ENCODE data around the gene ISOC2. TPM values are rescaled to one million over a fixed set of nuclear protein-coding genes. Genes with fewer than 3 reads are reported as not detected.

The ISOC2 gene
- total and polyA plus RNA-seq, 2 donors (not counting 3 experiments of a cell fraction or from before 2014, with no cell fraction given), result 49.3 to 68.7 TPM

DNA sequence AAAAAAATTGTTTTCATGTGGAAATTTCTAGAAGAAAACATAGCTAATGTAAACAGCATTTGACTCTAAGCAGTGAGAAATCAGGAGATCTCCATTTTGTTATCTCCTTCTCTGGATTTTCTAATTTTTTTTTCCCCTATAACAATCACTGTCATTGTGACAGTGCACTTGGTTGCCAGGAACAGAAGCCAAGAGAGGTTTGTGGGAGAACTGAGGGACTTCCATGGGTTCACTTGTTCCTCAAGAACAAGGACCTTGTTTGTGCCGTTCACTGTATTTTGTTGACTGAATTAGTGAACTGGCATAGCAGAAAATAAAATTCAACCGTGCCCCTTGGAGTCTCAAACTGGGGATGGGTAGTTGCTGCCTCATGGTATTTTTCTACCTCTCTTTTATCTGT lies 35.4 kb downstream of the ISOC2 start:
- Histone ChIP-seq H3K4me1 (ENCODE audit: control insufficient read depth, extremely low read depth, insufficient read depth, low read length) (no peaks in the 10 kb centered on the region), H3K9me1 (replicated peaks; ENCODE audit: control insufficient read depth, extremely low read depth, insufficient read depth, low read length) (no peaks in the 10 kb centered on the region)
- FAIRE-seq, result no peak

More for the DNA sequence above, 35.4 kb downstream of the ISOC2 start:
- ChIA-PET CTCF (interaction anchor here (0.8 kb wide), 1 partner anchor 10 kb away, joined by 3 read pairs; no protein-coding TSS in a partner anchor), POLR2A (no interaction called here)
- Histone ChIP-seq H3K9ac (replicated peaks; ENCODE audit: extremely low read depth, insufficient read depth, low read length) (no peak overlapping the region), H3K27ac (ENCODE audit: insufficient read depth, low read depth, low read length) (no peak overlapping the region), H3K27me3 (ENCODE audit: control insufficient read depth in 2 of 2, insufficient read depth in 2 of 2, low read length in 2 of 2) (peaks cover 0 to 5% of the 10 kb centered on the region in 2 experiments), H2AFZ (ENCODE audit: low read depth, low read length) (no peak overlapping the region), H3K4me3 (replicated peaks in 1 of 3; ENCODE audit: insufficient read depth in 1 of 3, low read depth in 1 of 3, low read length in 3 of 3) (no peak overlapping the region), H3K36me3 (ENCODE audit: control insufficient read depth in 2 of 2, extremely low read depth in 1 of 2, insufficient read depth in 2 of 2, low read length in 2 of 2) (no peaks in the 10 kb centered on the region), H4K20me1 (replicated peaks; ENCODE audit: control insufficient read depth, extremely low read depth, insufficient read depth, low read length) (no peaks in the 10 kb centered on the region), H3K9me3 (replicated peaks; ENCODE audit: control insufficient read depth, insufficient read depth, low read length) (no peaks in the 10 kb centered on the region), H3K4me2 (ENCODE audit: insufficient read depth, low read length) (no peak overlapping the region), H3K79me2 (ENCODE audit: control insufficient read depth, insufficient read depth, low read length) (no peaks in the 10 kb centered on the region)
- intact Hi-C loops (cut with micrococcal nuclease) (no loop called here), dilution Hi-C loops (cut with MboI; ENCODE audit: extremely low pct_ligation_motif_present, low sequenced_read_pairs) (no loop called here)
- TF ChIP-seq POLR2A (IDR thresholded peaks at IDR 0.05; ENCODE audit: low read depth, low read length) (no peak), GATA2 (IDR thresholded peaks at IDR 0.05; ENCODE audit: insufficient read depth, insufficient read length, low read depth, low read length) (no peak), POLR2AphosphoS5 (IDR thresholded peaks at IDR 0.05; ENCODE audit: insufficient read depth, low read depth, low read length) (no peak), JUN (IDR thresholded peaks at IDR 0.05; ENCODE audit: borderline replicate concordance, insufficient read depth, insufficient read length, low read depth) (no peak), FOS (IDR thresholded peaks at IDR 0.05; ENCODE audit: borderline replicate concordance, insufficient read depth, low read length) (no peak), EZH2 (IDR thresholded peaks at IDR 0.05; ENCODE audit: borderline replicate concordance, low read depth, low read length, severe bottlenecking) (no peak), MYC (IDR thresholded peaks at IDR 0.05; ENCODE audit: low read depth, low read length) (no peak)
- TF ChIP-seq, protein P1, sequence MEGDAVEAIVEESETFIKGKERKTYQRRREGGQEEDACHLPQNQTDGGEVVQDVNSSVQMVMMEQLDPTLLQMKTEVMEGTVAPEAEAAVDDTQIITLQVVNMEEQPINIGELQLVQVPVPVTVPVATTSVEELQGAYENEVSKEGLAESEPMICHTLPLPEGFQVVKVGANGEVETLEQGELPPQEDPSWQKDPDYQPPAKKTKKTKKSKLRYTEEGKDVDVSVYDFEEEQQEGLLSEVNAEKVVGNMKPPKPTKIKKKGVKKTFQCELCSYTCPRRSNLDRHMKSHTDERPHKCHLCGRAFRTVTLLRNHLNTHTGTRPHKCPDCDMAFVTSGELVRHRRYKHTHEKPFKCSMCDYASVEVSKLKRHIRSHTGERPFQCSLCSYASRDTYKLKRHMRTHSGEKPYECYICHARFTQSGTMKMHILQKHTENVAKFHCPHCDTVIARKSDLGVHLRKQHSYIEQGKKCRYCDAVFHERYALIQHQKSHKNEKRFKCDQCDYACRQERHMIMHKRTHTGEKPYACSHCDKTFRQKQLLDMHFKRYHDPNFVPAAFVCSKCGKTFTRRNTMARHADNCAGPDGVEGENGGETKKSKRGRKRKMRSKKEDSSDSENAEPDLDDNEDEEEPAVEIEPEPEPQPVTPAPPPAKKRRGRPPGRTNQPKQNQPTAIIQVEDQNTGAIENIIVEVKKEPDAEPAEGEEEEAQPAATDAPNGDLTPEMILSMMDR (IDR thresholded peaks at IDR 0.05; ENCODE audit: extremely low read depth in 1 of 2, insufficient read depth in 1 of 2, low read depth in 1 of 2, low read length in 2 of 2), result no peak
- TF ChIP-seq, protein P2, sequence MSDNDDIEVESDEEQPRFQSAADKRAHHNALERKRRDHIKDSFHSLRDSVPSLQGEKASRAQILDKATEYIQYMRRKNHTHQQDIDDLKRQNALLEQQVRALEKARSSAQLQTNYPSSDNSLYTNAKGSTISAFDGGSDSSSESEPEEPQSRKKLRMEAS (IDR thresholded peaks at IDR 0.05; ENCODE audit: insufficient read depth, insufficient read length), result no peak
- DNase-seq (ENCODE audit: low read depth, low spot score), result no peak
- no TSS peak for BruUV-seq (replicated peaks)
